ENCODE measurements around the gene SMKR1.
"Not testable (repeated sequence)": the region's sequence is repeated elsewhere in the genome, so short reads cannot be mapped to it uniquely, and the experiment has no call there.

Gene SMKR1

GRCh38 chr7:129530795-129531391 lies 28.6 kb downstream of the SMKR1 start:
- DNase-seq: peak; percentile 64

- DNase-seq: no peak
Measured at GRCh38 chr7:129531721-129532120, 29.4 kb downstream of the SMKR1 start.

GRCh38 chr7:129532375-129532774 lies 30.0 kb downstream of the SMKR1 start:
- no peak for DNase-seq

- not testable (repeated sequence) for DNase-seq
Measured at GRCh38 chr7:129534558-129535274, 32.4 kb downstream of the SMKR1 start.

- peak; percentile 52 for DNase-seq
Measured at GRCh38 chr7:129535896-129536295, 33.6 kb downstream of the SMKR1 start.

- peak; percentile 26 for DNase-seq
Measured at GRCh38 chr7:129536323-129536722, 34.0 kb downstream of the SMKR1 start.

- DNase-seq: no peak
Measured at GRCh38 chr7:129538790-129539189, 36.5 kb downstream of the SMKR1 start.

GRCh38 chr7:129540340-129540739 lies 38.0 kb downstream of the SMKR1 start:
- no peak for DNase-seq

GRCh38 chr7:129544700-129545099 lies 42.4 kb downstream of the SMKR1 start:
- peak; percentile 19 for DNase-seq

GRCh38 chr7:129550693-129551360 lies 48.5 kb downstream of the SMKR1 start:
- no peak for DNase-seq

GRCh38 chr7:129553899-129554461 lies 51.6 kb downstream of the SMKR1 start:
- DNase-seq: peak; percentile 52

- no peak for DNase-seq
Measured at GRCh38 chr7:129556607-129557133, 54.3 kb downstream of the SMKR1 start.

GRCh38 chr7:129557686-129558481 lies 55.6 kb downstream of the SMKR1 start:
- no peak for DNase-seq

- DNase-seq: no peak
Measured at GRCh38 chr7:129559564-129559963, 57.2 kb downstream of the SMKR1 start.

- DNase-seq: no peak
Measured at GRCh38 chr7:129560831-129561230, 58.5 kb downstream of the SMKR1 start.

- DNase-seq: no peak
Measured at GRCh38 chr7:129561677-129562359, 59.5 kb downstream of the SMKR1 start.
